Chondrocyte (in vitro differentiated cells): ENCODE data around the gene FAM120A. TPM values are rescaled to one million over a fixed set of nuclear protein-coding genes. Genes with fewer than 3 reads are reported as not detected.

Experiments used
- DNase-seq: peaks from one replicate; pipeline ENCODE4 v3.0.0; 2021; ENCODE audit warnings: mixed read lengths, low spot score
- H3K27ac Mint-ChIP-seq: one replicate; pipeline ENCODE4 v1.8.0; 2021; ENCODE audit warnings: mild to moderate bottlenecking, moderate library complexity, mixed read lengths; ENCODE audit not compliant: unreplicated experiment
- H3K27me3 Mint-ChIP-seq: 2 replicates; pipeline ENCODE4 v1.8.0; 2021; ENCODE audit warnings: low read depth, mixed read lengths
- H3K36me3 Mint-ChIP-seq: 2 replicates; pipeline ENCODE4 v1.8.0; 2021; ENCODE audit warnings: low read depth, mixed read lengths
- H3K4me1 Mint-ChIP-seq: 2 replicates; pipeline ENCODE4 v1.8.0; 2021; ENCODE audit warnings: low read depth, mild to moderate bottlenecking, mixed read lengths
- H3K4me3 Mint-ChIP-seq: one replicate; pipeline ENCODE4 v1.8.0; 2021; ENCODE audit warnings: mild to moderate bottlenecking, moderate library complexity, mixed read lengths; ENCODE audit not compliant: unreplicated experiment
- H3K9me3 Mint-ChIP-seq: 2 replicates; pipeline ENCODE4 v1.8.0; 2021; ENCODE audit warnings: low read depth, mixed read lengths
- total RNA-seq: library from RNA; stranded (reverse); gene quantifications from 3 replicates; pipeline ENCODE4 v1.2.1, GENCODE V29; 2021
- TF ChIP-seq, protein P1 (sequence below): fragments of 200-600 bp; sonication (generic); IDR thresholded peaks from 2 replicates; pipeline ENCODE4 v1.5.0; 2021; ENCODE audit warnings: antibody characterized with exemption, mild to moderate bottlenecking, moderate library complexity

Gene FAM120A
- total RNA-seq, 1 donor from 2014 or later = 89.9 TPM

- Mint-ChIP-seq H3K9me3 (peaks cover 3% of the 10 kb centered on the region), H3K36me3 (no peaks in the 10 kb centered on the region), H3K27me3 (no peaks in the 10 kb centered on the region), H3K4me3 (peak overlapping the region; percentile 52), H3K27ac (peak overlapping the region; percentile 81), H3K4me1 (peaks cover 29% of the 10 kb centered on the region)
- TF ChIP-seq, protein P1, sequence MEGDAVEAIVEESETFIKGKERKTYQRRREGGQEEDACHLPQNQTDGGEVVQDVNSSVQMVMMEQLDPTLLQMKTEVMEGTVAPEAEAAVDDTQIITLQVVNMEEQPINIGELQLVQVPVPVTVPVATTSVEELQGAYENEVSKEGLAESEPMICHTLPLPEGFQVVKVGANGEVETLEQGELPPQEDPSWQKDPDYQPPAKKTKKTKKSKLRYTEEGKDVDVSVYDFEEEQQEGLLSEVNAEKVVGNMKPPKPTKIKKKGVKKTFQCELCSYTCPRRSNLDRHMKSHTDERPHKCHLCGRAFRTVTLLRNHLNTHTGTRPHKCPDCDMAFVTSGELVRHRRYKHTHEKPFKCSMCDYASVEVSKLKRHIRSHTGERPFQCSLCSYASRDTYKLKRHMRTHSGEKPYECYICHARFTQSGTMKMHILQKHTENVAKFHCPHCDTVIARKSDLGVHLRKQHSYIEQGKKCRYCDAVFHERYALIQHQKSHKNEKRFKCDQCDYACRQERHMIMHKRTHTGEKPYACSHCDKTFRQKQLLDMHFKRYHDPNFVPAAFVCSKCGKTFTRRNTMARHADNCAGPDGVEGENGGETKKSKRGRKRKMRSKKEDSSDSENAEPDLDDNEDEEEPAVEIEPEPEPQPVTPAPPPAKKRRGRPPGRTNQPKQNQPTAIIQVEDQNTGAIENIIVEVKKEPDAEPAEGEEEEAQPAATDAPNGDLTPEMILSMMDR = no peak
- no peak for DNase-seq
Measured at GRCh38 chr9:93589688-93590087, 138.2 kb downstream of the FAM120A start.

GRCh38 chr9:93590609-93591234 is 139.2 kb downstream of the FAM120A start:
- no peak overlapping the region for H3K4me3 Mint-ChIP-seq

GRCh38 chr9:93591301-93592007 is 140.0 kb downstream of the FAM120A start:
- Mint-ChIP-seq H3K4me1 (peaks cover 29% of the 10 kb centered on the region), H3K27ac (no peak overlapping the region), H3K4me3 (no peak overlapping the region), H3K36me3 (no peaks in the 10 kb centered on the region), H3K9me3 (no peaks in the 10 kb centered on the region), H3K27me3 (no peaks in the 10 kb centered on the region)
- no peak for DNase-seq
- TF ChIP-seq, protein P1 = no peak

More at GRCh38 chr9:93590609-93591234, 139.2 kb downstream of the FAM120A start:
- DNase-seq = no peak
- TF ChIP-seq, protein P1 = no peak
- Mint-ChIP-seq H3K36me3 (no peaks in the 10 kb centered on the region), H3K27me3 (no peaks in the 10 kb centered on the region), H3K9me3 (no peaks in the 10 kb centered on the region), H3K27ac (no peak overlapping the region), H3K4me1 (peaks cover 29% of the 10 kb centered on the region)

DNA sequence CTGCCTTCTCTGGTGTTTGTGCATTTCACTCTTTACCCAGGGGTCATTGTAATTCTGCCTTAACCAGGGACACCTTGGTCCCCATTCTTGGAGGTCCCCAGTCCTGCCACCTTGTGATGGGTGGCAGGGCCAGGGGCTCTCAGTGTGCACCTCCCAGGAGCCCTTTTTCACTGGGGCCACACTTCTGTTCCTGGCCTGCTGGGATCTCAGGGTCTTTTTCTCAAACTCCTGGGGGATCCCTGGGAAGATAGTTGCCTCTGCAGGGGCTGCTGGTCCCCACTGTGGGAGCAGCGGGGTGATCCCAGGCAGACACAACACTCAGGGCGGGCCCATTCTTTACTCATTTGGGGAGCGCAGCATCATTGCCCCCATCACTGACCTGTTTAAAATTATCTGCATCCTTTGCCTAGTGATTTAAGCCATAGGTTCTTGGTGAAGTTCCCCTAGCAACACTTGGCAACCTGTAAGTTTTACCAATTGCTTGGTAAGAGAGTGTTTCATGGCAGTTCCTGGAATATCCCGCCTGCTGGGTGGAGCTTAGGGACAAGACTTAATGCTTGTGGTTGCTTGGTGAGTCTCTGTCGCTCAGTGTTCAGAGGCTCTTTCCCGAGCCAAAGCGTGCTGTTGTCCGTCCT is 140.6 kb downstream of the FAM120A start:
- DNase-seq = no peak
- no peaks in the 10 kb centered on the region for H3K9me3 Mint-ChIP-seq
- H3K27ac Mint-ChIP-seq = no peak overlapping the region
- TF ChIP-seq, protein P1 = no peak
- H3K4me3 Mint-ChIP-seq = no peak overlapping the region
- no peaks in the 10 kb centered on the region for H3K36me3 Mint-ChIP-seq
- no peaks in the 10 kb centered on the region for H3K27me3 Mint-ChIP-seq
- H3K4me1 Mint-ChIP-seq = peaks cover 29% of the 10 kb centered on the region

DNA sequence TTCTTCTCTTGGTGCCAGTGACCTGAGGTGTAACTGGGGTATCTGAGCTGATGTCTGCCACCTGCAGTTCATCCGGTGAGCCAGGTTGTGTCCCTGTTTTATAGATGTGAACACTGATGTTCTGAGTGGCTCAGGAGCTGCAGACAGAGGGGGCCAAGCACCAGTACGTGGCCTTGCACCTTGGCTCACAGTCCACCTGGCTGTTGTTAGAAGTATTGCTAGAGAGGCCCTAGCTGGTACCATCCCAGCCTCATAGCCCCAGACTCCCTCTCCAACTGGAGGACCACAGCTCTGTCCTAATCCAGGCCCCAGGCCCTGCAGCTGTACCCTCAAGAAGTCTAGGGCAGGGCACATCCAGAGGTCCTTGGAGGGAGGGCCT is 141.1 kb downstream of the FAM120A start:
- Mint-ChIP-seq H3K9me3 (no peaks in the 10 kb centered on the region), H3K36me3 (no peaks in the 10 kb centered on the region), H3K27me3 (no peaks in the 10 kb centered on the region), H3K4me3 (no peak overlapping the region), H3K27ac (no peak overlapping the region), H3K4me1 (peaks cover 29% of the 10 kb centered on the region)
- DNase-seq = no peak
- TF ChIP-seq, protein P1 = peak; percentile 18
